K562 (cell line): ENCODE results near the gene FLRT1. TPM values are rescaled to one million over a fixed set of nuclear protein-coding genes. Genes with fewer than 3 reads are reported as not detected.

Source experiments
- ATAC-seq: fragments of 200-7000 bp; cut with Tn5 transposase; 3 replicates; pipeline ENCODE4 v1.9.1; 2020; ENCODE audit warnings: moderate library complexity
- BruUV-seq: library from RNA; stranded (reverse); fragments of 400-500 nt; replicated peaks from 2 replicates; lab custom pipeline; 2021; lab: Mats Ljungman, UMichigan
- CTCF ChIA-PET: fragments of 300-600 bp; formaldehyde crosslinking; extraction: SDS; loops from one replicate; lab custom pipeline; 2021; ENCODE audit warnings: low intra/inter-chr PET ratio; lab: Yijun Ruan, JAX
- POLR2A ChIA-PET: fragments of 300-600, 350-650 bp; sonication (Branson Sonifier 250); formaldehyde crosslinking; extraction: SDS; loops from one replicate; lab custom pipeline; 2021; ENCODE audit warnings: antibody characterized with exemption, inconsistent platforms; lab: Yijun Ruan, JAX
- DNase-seq, 4 experiments: peaks; one replicate each; pipeline versions ENCODE4 v3.0.0 to v3.0.0-alpha.2; 2011 to 2018; ENCODE audit warnings: low spot score in 3 of 4, mixed read lengths in 3 of 4; ENCODE audit errors: extremely low read depth in 1 of 4
- FAIRE-seq: peaks from 2 replicates; lab custom pipeline; 2011; peaks lifted over from hg19 to GRCh38; lab: Jason Lieb, UNC
- H2AFZ ChIP-seq: 2 replicates; pipeline ENCODE4 v1.6.0; 2011; ENCODE audit warnings: low read depth, low read length, control low read depth, inconsistent platforms
- H3K27ac ChIP-seq: fragments of 200-600 bp; 3 replicates; pipeline ENCODE4 v1.8.0; 2011; ENCODE audit warnings: low read depth, mild to moderate bottlenecking, control low read depth, inconsistent platforms, low read length, moderate library complexity, mixed read lengths; ENCODE audit errors: extremely low read depth
- H3K27me3 ChIP-seq, 2 experiments: fragments of 300-600 bp in 1 of 2; 2 replicates in 1 of 2; 3 replicates in 1 of 2; pipeline versions ENCODE4 v1.6.0 to v1.8.0; 2011; ENCODE audit warnings: inconsistent platforms in 2 of 2, low read length in 2 of 2, mild to moderate bottlenecking in 1 of 2, mixed read lengths in 1 of 2, moderate library complexity in 1 of 2; ENCODE audit not compliant: control insufficient read depth in 2 of 2, insufficient read depth in 2 of 2
- H3K36me3 ChIP-seq: fragments of 300-600 bp; 3 replicates; pipeline ENCODE4 v1.8.0; 2011; ENCODE audit warnings: mild to moderate bottlenecking, low read length, inconsistent platforms; ENCODE audit not compliant: control insufficient read depth, insufficient read depth
- H3K4me1 ChIP-seq, 2 experiments: fragments of 200-600 bp in 1 of 2; replicated peaks in 1 of 2; 2 replicates in 1 of 2; 3 replicates in 1 of 2; pipeline versions ENCODE4 v1.5.1 to v1.8.0; 2011; ENCODE audit warnings: inconsistent platforms in 2 of 2, low read length in 2 of 2, mild to moderate bottlenecking in 1 of 2, mixed read lengths in 1 of 2, moderate library complexity in 1 of 2; ENCODE audit not compliant: control insufficient read depth in 2 of 2, insufficient read depth in 2 of 2
- H3K4me2 ChIP-seq: 2 replicates; pipeline ENCODE4 v1.6.1; 2011; ENCODE audit warnings: low read length, control low read depth, inconsistent platforms, mixed read lengths; ENCODE audit not compliant: insufficient read depth
- H3K4me3 ChIP-seq: fragments of 200-600 bp; sonication (generic), shearing (Covaris generic); 2 replicates; pipeline ENCODE4 v1.5.1; 2016; ENCODE audit warnings: control low read depth, inconsistent platforms
- H3K79me2 ChIP-seq: fragments of 200-600 bp; 3 replicates; pipeline ENCODE4 v1.8.0; 2011; ENCODE audit warnings: low read length, inconsistent platforms; ENCODE audit not compliant: control insufficient read depth, insufficient read depth
- H3K9ac ChIP-seq, 2 experiments: 2 replicates each; pipeline versions ENCODE4 v1.6.0 to v1.6.1; 2011; ENCODE audit warnings: low read depth in 2 of 2, low read length in 2 of 2, control low read depth in 1 of 2, inconsistent platforms in 1 of 2, mild to moderate bottlenecking in 1 of 2, mixed read lengths in 1 of 2; ENCODE audit not compliant: insufficient read depth in 1 of 2
- H3K9me1 ChIP-seq: one replicate; pipeline ENCODE4 v1.6.0; 2011; ENCODE audit warnings: inconsistent platforms, mild to moderate bottlenecking, low read length, moderate library complexity; ENCODE audit not compliant: control insufficient read depth, insufficient read depth
- H3K9me3 ChIP-seq: replicated peaks from 2 replicates; pipeline ENCODE4 v1.5.1; 2011; ENCODE audit warnings: low read depth, low read length, inconsistent platforms; ENCODE audit not compliant: control insufficient read depth, insufficient read depth
- H4K20me1 ChIP-seq: replicated peaks from 2 replicates; pipeline ENCODE4 v1.6.1; 2011; ENCODE audit warnings: low read length, inconsistent platforms, mixed read lengths; ENCODE audit not compliant: control insufficient read depth, insufficient read depth
- BRD4 ChIP-seq: fragments of 200-600 bp; sonication (generic); IDR thresholded peaks from 2 replicates; pipeline ENCODE4 v1.6.1; 2017; ENCODE audit warnings: inconsistent platforms
- FIP1L1 ChIP-seq: fragments of 200-400 bp; formaldehyde crosslinking; IDR thresholded peaks from 2 replicates; pipeline ENCODE4 v1.6.1; 2018; ENCODE audit warnings: mild to moderate bottlenecking, low read depth, low read length; ENCODE audit not compliant: poor library complexity, severe bottlenecking
- KDM1A ChIP-seq, 2 experiments: fragments of 450-650 bp; IDR thresholded peaks; 2 replicates each; pipeline ENCODE4 v1.6.1; 2016; ENCODE audit warnings: mild to moderate bottlenecking in 2 of 2
- KDM4B ChIP-seq, 2 experiments: fragments of 450-650 bp in 1 of 2; sonication (generic) in 1 of 2; IDR thresholded peaks; 2 replicates each; pipeline ENCODE4 v1.6.1; 2016 to 2017; ENCODE audit warnings: borderline replicate concordance in 2 of 2, antibody characterized with exemption in 1 of 2, low read depth in 1 of 2, mild to moderate bottlenecking in 1 of 2
- MEF2A ChIP-seq: IDR thresholded peaks from 2 replicates; pipeline ENCODE4 v1.6.1; 2011; ENCODE audit warnings: low read depth, mild to moderate bottlenecking, low read length, moderate library complexity; ENCODE audit not compliant: control insufficient read depth
- NEUROD1 ChIP-seq: fragments of 150-350 bp; IDR thresholded peaks from 2 replicates; pipeline ENCODE4 v1.6.1; 2014; ENCODE audit warnings: borderline replicate concordance, low read length, low read depth; ENCODE audit not compliant: partially characterized antibody
- SNIP1 ChIP-seq: fragments of 450-650 bp; IDR thresholded peaks from 2 replicates; pipeline ENCODE4 v1.7.1; 2017; ENCODE audit warnings: low read depth, mild to moderate bottlenecking
- SOX6 ChIP-seq: fragments of 450-650 bp; IDR thresholded peaks from 2 replicates; pipeline ENCODE4 v1.6.1; 2014; ENCODE audit warnings: mild to moderate bottlenecking
- TAF7 ChIP-seq: fragments of 450-650 bp; IDR thresholded peaks from 2 replicates; pipeline ENCODE4 v1.6.1; 2016; ENCODE audit warnings: missing genetic modification characterization, missing compliant biosample characterization
- THRAP3 ChIP-seq: fragments of 450-650 bp; IDR thresholded peaks from 2 replicates; pipeline ENCODE4 v1.6.1; 2016; ENCODE audit warnings: mild to moderate bottlenecking, inconsistent platforms, borderline replicate concordance
- U2AF1 ChIP-seq: fragments of 200-400 bp; formaldehyde crosslinking; optimal IDR thresholded peaks from 2 replicates; pipeline ENCODE3; 2017; ENCODE audit warnings: mild to moderate bottlenecking, low read depth, low read length, moderate library complexity
- ZNF507 ChIP-seq: conservative IDR thresholded peaks from 2 replicates; pipeline ENCODE4 v1.6.1; 2017; ENCODE audit warnings: missing genetic modification characterization, missing compliant biosample characterization
- WGBS: fragments of 100-300 bp; shearing (Covaris generic); methylation state at CpG from one replicate; pipeline ENCODE4 v1.1.6; 2016; ENCODE audit warnings: low coverage, mixed read lengths; ENCODE audit not compliant: insufficient coverage; ENCODE audit errors: missing lambda C conversion rate; 5-methylcytosine and 5-hydroxymethylcytosine counted together
- in situ Hi-C: fragments of 300-500 bp; cut with MboI; formaldehyde crosslinking; loops from 4 replicates; pipeline ENCODE4 v1.15.0; 2018; ENCODE audit warnings: inconsistent platforms, mixed read lengths
- intact Hi-C: fragments of 100-400 bp; cut with micrococcal nuclease; formaldehyde crosslinking; loops from 2 replicates; pipeline ENCODE4 v1.14.2; 2022
- polyA plus RNA-seq, 8 experiments: library from polyadenylated mRNA; depleted of rRNA in 4 of 8; stranded (reverse) in 5 of 8; unstranded in 3 of 8; fragments of >200 nt; fragmentation: Nextera tagmentation in 2 of 8; fragmentation: Illumina TruSeq in 1 of 8; extraction: Ambion mirVana in 2 of 8; extraction: Trizol in 1 of 8; gene quantifications; 2 replicates each; pipeline versions ENCODE4 v1.2.1 to v1.2.3, GENCODE V29; 2011 to 2014; ENCODE audit warnings: inconsistent platforms in 1 of 8, missing spikeins in 1 of 8
- total RNA-seq, 7 experiments: library from RNA; depleted of rRNA in 6 of 7; stranded (reverse); fragments of >200 nt in 6 of 7; fragmentation: Illumina TruSeq in 2 of 7; extraction: Trizol in 2 of 7; gene quantifications; 2 replicates each; pipeline versions ENCODE4 v1.2.1 to v1.2.3, GENCODE V29; 2011 to 2021; ENCODE audit warnings: low replicate concordance in 1 of 7
- TF ChIP-seq, protein P1 (sequence below): IDR thresholded peaks from 2 replicates; pipeline ENCODE4 v1.6.1; 2011; ENCODE audit warnings: borderline replicate concordance, low read depth, mild to moderate bottlenecking, moderate library complexity, low read length; ENCODE audit not compliant: insufficient read depth, poor library complexity, severe bottlenecking

FLRT1 gene
- total and polyA plus RNA-seq, 9 of the 15 experiments (the other 6 are each of a cell fraction or from before 2014, with no cell fraction given) = not detected

DNA sequence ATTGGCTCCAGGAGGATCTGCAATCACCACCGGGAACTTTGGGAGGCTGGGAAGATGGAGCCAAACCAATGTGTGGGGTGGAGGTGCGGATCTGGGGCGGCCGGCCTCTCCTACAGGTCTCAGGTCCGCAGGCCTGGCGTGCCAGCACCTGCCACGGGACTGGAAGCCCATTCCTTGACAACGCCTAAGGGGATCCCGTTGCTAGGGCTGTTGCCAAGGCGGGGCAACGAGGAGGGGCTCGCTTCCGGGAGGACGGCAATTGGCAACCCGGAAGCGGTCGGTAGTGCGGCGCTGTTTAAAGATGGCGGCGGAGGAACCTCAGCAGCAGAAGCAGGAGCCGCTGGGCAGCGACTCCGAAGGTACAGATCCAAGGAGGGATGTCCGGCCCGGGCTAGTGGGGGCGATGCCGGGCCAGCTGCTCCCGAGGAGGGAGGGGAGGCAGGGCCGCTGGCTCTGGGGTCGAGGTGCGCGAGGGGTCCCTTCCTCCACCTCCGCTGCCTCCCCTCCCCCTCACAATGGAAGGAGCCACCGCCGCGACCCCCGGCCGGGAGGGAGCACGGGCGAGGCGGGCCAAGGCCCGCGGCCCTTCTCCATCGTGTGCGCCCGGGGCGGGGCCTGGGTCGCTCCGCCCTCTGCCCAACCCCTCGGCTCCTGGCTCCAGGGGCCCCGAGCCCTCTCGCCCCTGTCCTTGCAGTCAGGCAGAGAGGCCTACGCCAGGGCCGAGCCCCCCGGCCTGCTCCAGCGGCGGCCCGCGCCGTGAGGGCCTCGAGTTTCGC lies 49.4 kb upstream of the FLRT1 start, which contains the start of gene OTUB1:
Gene OTUB1 (plus strand): TSS at position 283 of the 776 bp plus-strand sequence. CDS start 19 bp downstream, at position 302.
- Histone ChIP-seq H3K9me3 (no peaks in the 10 kb centered on the region), H3K4me3 (peak within 1 kb of the TSS; percentile 99), H4K20me1 (peaks cover 13% of the 10 kb centered on the region; the same call in 1 of the 2 replicates), H3K36me3 (peaks cover 35% of the 10 kb centered on the region; the same call in 2 of the 3 replicates), H3K27me3 (no peaks in the 10 kb centered on the region), H3K79me2 (peaks cover 29% of the 10 kb centered on the region), H3K4me2 (peak within 1 kb of the TSS; percentile 88), H3K27ac (peak within 1 kb of the TSS; percentile 87), H3K9ac (peak within 1 kb of the TSS; percentile 88 to 95), H3K4me1 (peaks cover 11 to 41% of the 10 kb centered on the region in 2 experiments; a peak in 4 of 5 replicates), H3K9me1 (no peaks in the 10 kb centered on the region), H2AFZ (peak within 1 kb of the TSS; percentile 88)
- CTCF ChIA-PET = no interaction called here
- BruUV-seq = no TSS peak
- POLR2A ChIA-PET = interaction anchor here (0.7 to 1.3 kb wide), 4 partner anchors 10 to 101 kb away, joined by 4 to 6 read pairs (median 5); partner anchors contain the start of gene COX8A
- intact Hi-C loops = no loop called here
- peak; percentile 88 for FAIRE-seq
- WGBS = under 1% methylated on average over 42 of the region's 63 CpGs
- ATAC-seq = peak; percentile 95
- in situ Hi-C loops = no loop called here
- DNase-seq = peak; percentile 91 to 94 (median 92)
- no peak for TF ChIP-seq SOX6
- TF ChIP-seq BRD4 = no peak; the same call in 1 of the 2 replicates
- no peak for TF ChIP-seq MEF2A
- TF ChIP-seq, protein P1, sequence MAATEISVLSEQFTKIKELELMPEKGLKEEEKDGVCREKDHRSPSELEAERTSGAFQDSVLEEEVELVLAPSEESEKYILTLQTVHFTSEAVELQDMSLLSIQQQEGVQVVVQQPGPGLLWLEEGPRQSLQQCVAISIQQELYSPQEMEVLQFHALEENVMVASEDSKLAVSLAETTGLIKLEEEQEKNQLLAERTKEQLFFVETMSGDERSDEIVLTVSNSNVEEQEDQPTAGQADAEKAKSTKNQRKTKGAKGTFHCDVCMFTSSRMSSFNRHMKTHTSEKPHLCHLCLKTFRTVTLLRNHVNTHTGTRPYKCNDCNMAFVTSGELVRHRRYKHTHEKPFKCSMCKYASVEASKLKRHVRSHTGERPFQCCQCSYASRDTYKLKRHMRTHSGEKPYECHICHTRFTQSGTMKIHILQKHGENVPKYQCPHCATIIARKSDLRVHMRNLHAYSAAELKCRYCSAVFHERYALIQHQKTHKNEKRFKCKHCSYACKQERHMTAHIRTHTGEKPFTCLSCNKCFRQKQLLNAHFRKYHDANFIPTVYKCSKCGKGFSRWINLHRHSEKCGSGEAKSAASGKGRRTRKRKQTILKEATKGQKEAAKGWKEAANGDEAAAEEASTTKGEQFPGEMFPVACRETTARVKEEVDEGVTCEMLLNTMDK = no peak
- TF ChIP-seq ZNF507 (tag) = no peak
- no peak for TF ChIP-seq U2AF1
- peak in 1 of 2 experiments; percentile 30; a peak in 2 of 4 replicates for TF ChIP-seq KDM1A (IDR thresholded peaks at IDR 0.05)
- no peak for TF ChIP-seq NEUROD1
- peak; percentile 94 for TF ChIP-seq TAF7 (tag)
- peak in 1 of 2 experiments; percentile 81; a peak in 1 of 4 replicates for TF ChIP-seq KDM4B (IDR thresholded peaks at IDR 0.05; ENCODE audit: borderline replicate concordance in 2 of 2, low read depth in 1 of 2)
- TF ChIP-seq THRAP3 = no peak
- peak; percentile 92 for TF ChIP-seq FIP1L1
- no peak for TF ChIP-seq SNIP1
